K562 (cell line): ENCODE data around the gene GPR152. TPM values are rescaled to one million over a fixed set of nuclear protein-coding genes. Genes with fewer than 3 reads are reported as not detected.
A peak's percentile ranks its signal among the peaks of the same experiment; 100 is the strongest.

Source experiments
- CHCHD3 ChIP-seq: fragments of 250-450 bp; sonication (Bioruptor Pico); IDR thresholded peaks from 2 replicates; pipeline ENCODE4 v2.1.2; 2022; ENCODE audit warnings: mild to moderate bottlenecking
- CREBBP ChIP-seq: IDR thresholded peaks from one replicate; pipeline ENCODE4 v1.6.1; 2012; ENCODE audit warnings: low read depth, mild to moderate bottlenecking, control low read depth, inconsistent platforms, low read length
- DLX4 ChIP-seq: fragments of 250-450 bp; sonication (Bioruptor Pico); IDR thresholded peaks from 2 replicates; pipeline ENCODE4 v1.6.1; 2021; ENCODE audit warnings: mild to moderate bottlenecking
- EGR1 ChIP-seq: fragments of 450-650 bp; conservative IDR thresholded peaks from 2 replicates; pipeline ENCODE4 v1.6.1; 2017; ENCODE audit warnings: mild to moderate bottlenecking
- ELF4 ChIP-seq: fragments of 450-650 bp; formaldehyde crosslinking; IDR thresholded peaks from 2 replicates; pipeline ENCODE4 v1.4.0; 2022; ENCODE audit warnings: missing genetic modification characterization
- KDM5B ChIP-seq: fragments of 200-600 bp; sonication (generic); IDR thresholded peaks from 2 replicates; pipeline ENCODE4 v1.6.1; 2012; ENCODE audit warnings: low read depth, mild to moderate bottlenecking, moderate library complexity, low read length, control low read depth, inconsistent platforms; ENCODE audit not compliant: insufficient replicate concordance
- MLX ChIP-seq, 2 experiments: fragments of 450-650 bp in 1 of 2; sonication (generic) in 1 of 2; formaldehyde crosslinking; conservative IDR thresholded peaks; 2 replicates each; pipeline versions ENCODE4 v1.4.0 to v1.8.1; 2020 to 2022; ENCODE audit warnings: mild to moderate bottlenecking in 1 of 2, missing genetic modification reagents in 1 of 2
- NFIC ChIP-seq: fragments of 450-650 bp; IDR thresholded peaks from 2 replicates; pipeline ENCODE4 v1.6.1; 2017; ENCODE audit warnings: mild to moderate bottlenecking, inconsistent platforms
- PCBP2 ChIP-seq: fragments of 200-400 bp; formaldehyde crosslinking; IDR thresholded peaks from 2 replicates; pipeline ENCODE4 v1.6.1; 2018; ENCODE audit warnings: low read length, low read depth, mild to moderate bottlenecking, moderate library complexity; ENCODE audit not compliant: poor library complexity, severe bottlenecking
- PHB2 ChIP-seq: fragments of 450-650 bp; IDR thresholded peaks from 2 replicates; pipeline ENCODE4 v1.6.1; 2017; ENCODE audit warnings: low read depth
- PRDM10 ChIP-seq: fragments of 450-650 bp; IDR thresholded peaks from 2 replicates; pipeline ENCODE4 v1.6.1; 2018; ENCODE audit not compliant: partially characterized antibody
- PTTG1 ChIP-seq: fragments of 450-650 bp; IDR thresholded peaks from 2 replicates; pipeline ENCODE4 v1.6.1; 2016; ENCODE audit warnings: low read depth, mild to moderate bottlenecking, missing genetic modification characterization, missing compliant biosample characterization
- RBM17 ChIP-seq: fragments of 200-400 bp; formaldehyde crosslinking; IDR thresholded peaks from 2 replicates; pipeline ENCODE4 v1.6.1; 2017; ENCODE audit warnings: low read depth, mild to moderate bottlenecking, low read length, borderline replicate concordance
- SNIP1 ChIP-seq: fragments of 450-650 bp; IDR thresholded peaks from 2 replicates; pipeline ENCODE4 v1.7.1; 2017; ENCODE audit warnings: low read depth, mild to moderate bottlenecking
- SREBF2 ChIP-seq: sonication (generic); formaldehyde crosslinking; IDR thresholded peaks from 2 replicates; pipeline ENCODE4 v1.4.0; 2020; ENCODE audit warnings: mild to moderate bottlenecking, missing genetic modification reagents
- YBX1 ChIP-seq: fragments of 450-650 bp; IDR thresholded peaks from 2 replicates; pipeline ENCODE4 v1.7.1; 2016; ENCODE audit warnings: mild to moderate bottlenecking
- ZFP36 ChIP-seq: fragments of 150-350 bp; IDR thresholded peaks from 2 replicates; pipeline ENCODE4 v1.6.1; 2018; ENCODE audit warnings: low read length, low read depth; ENCODE audit not compliant: partially characterized antibody
- ZNF174 ChIP-seq: fragments of 250-450 bp; sonication (Bioruptor Pico); IDR thresholded peaks from 2 replicates; pipeline ENCODE4 v1.4.0; 2020; ENCODE audit warnings: mild to moderate bottlenecking
- ZNF586 ChIP-seq: fragments of 450-650 bp; formaldehyde crosslinking; conservative IDR thresholded peaks from 2 replicates; pipeline ENCODE4 v1.4.0; 2020; ENCODE audit warnings: mild to moderate bottlenecking, moderate library complexity
- ZNF780A ChIP-seq: fragments of 250-450 bp; sonication (Bioruptor Pico); IDR thresholded peaks from 2 replicates; pipeline ENCODE4 v1.5.0; 2021; ENCODE audit warnings: mild to moderate bottlenecking
- polyA plus RNA-seq, 8 experiments: library from polyadenylated mRNA; depleted of rRNA in 4 of 8; stranded (reverse) in 5 of 8; unstranded in 3 of 8; fragments of >200 nt; fragmentation: Nextera tagmentation in 2 of 8; fragmentation: Illumina TruSeq in 1 of 8; extraction: Ambion mirVana in 2 of 8; extraction: Trizol in 1 of 8; gene quantifications; 2 replicates each; pipeline versions ENCODE4 v1.2.1 to v1.2.3, GENCODE V29; 2011 to 2014; ENCODE audit warnings: inconsistent platforms in 1 of 8, missing spikeins in 1 of 8
- total RNA-seq, 7 experiments: library from RNA; depleted of rRNA in 6 of 7; stranded (reverse); fragments of >200 nt in 6 of 7; fragmentation: Illumina TruSeq in 2 of 7; extraction: Trizol in 2 of 7; gene quantifications; 2 replicates each; pipeline versions ENCODE4 v1.2.1 to v1.2.3, GENCODE V29; 2011 to 2021; ENCODE audit warnings: low replicate concordance in 1 of 7
- TF ChIP-seq, protein P1 (sequence below): fragments of 250-450 bp; sonication (Bioruptor Pico); IDR thresholded peaks from 2 replicates; pipeline ENCODE4 v1.4.0; 2020; ENCODE audit warnings: mild to moderate bottlenecking
- TF ChIP-seq, protein P2 (sequence below): sonication (generic); formaldehyde crosslinking; IDR thresholded peaks from 2 replicates; pipeline ENCODE4 v1.8.0; 2022; ENCODE audit warnings: mild to moderate bottlenecking, missing genetic modification reagents

The GPR152 gene
- total and polyA plus RNA-seq, 9 of the 15 experiments (the other 6 are each of a cell fraction or from before 2014, with no cell fraction given) = not detected

- TF ChIP-seq, protein P1, sequence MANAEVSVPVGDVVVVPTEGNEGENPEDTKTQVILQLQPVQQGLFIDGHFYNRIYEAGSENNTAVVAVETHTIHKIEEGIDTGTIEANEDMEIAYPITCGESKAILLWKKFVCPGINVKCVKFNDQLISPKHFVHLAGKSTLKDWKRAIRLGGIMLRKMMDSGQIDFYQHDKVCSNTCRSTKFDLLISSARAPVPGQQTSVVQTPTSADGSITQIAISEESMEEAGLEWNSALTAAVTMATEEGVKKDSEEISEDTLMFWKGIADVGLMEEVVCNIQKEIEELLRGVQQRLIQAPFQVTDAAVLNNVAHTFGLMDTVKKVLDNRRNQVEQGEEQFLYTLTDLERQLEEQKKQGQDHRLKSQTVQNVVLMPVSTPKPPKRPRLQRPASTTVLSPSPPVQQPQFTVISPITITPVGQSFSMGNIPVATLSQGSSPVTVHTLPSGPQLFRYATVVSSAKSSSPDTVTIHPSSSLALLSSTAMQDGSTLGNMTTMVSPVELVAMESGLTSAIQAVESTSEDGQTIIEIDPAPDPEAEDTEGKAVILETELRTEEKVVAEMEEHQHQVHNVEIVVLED (CRISPR knock-in tag) = no peak
- TF ChIP-seq ZFP36 = peak; percentile 33
- no peak for TF ChIP-seq ELF4
- TF ChIP-seq ZNF586 (CRISPR knock-in tag) = no peak
- no peak for TF ChIP-seq EGR1
- no peak for TF ChIP-seq ZNF174 (CRISPR knock-in tag)
- peak; percentile 63 for TF ChIP-seq PRDM10
- TF ChIP-seq CREBBP = no peak
- TF ChIP-seq KDM5B = no peak
- no peak for TF ChIP-seq CHCHD3 (CRISPR knock-in tag)
- TF ChIP-seq YBX1 = no peak
- TF ChIP-seq PHB2 = no peak
- TF ChIP-seq RBM17 = no peak
- peak; percentile 57 for TF ChIP-seq NFIC
- no peak for TF ChIP-seq PTTG1 (tag)
- no peak for TF ChIP-seq MLX (CRISPR knock-in tag; conservative IDR thresholded peaks at IDR 0.05)
- no peak for TF ChIP-seq ZNF780A (CRISPR knock-in tag)
- no peak for TF ChIP-seq PCBP2
- TF ChIP-seq, protein P2, sequence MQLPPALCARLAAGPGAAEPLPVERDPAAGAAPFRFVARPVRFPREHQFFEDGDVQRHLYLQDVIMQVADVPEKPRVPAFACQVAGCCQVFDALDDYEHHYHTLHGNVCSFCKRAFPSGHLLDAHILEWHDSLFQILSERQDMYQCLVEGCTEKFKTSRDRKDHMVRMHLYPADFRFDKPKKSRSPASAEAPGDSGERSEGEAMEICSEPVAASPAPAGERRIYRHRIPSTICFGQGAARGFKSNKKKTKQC (CRISPR knock-in tag) = no peak
- no peak for TF ChIP-seq DLX4 (CRISPR knock-in tag)
- no peak for TF ChIP-seq SNIP1
- no peak for TF ChIP-seq SREBF2
Measured at GRCh38 chr11:67452141-67452952, at the start of gene GPR152 (continued).
